Dendritic cell treated with granulocyte-macrophage colony-stimulating factor and Interleukin-4, amounts not matched to agents 40 ng/mL and 50 ng/mL, for 4 days (primary cell): Measurements from ENCODE around the gene MED9.
"Not testable (repeated sequence)": the region's sequence is repeated elsewhere in the genome, so short reads cannot be mapped to it uniquely, and the experiment has no call there.

ENCODE experiments used
- H3K27ac Mint-ChIP-seq: one replicate; pipeline ENCODE4 v1.8.0; 2022; ENCODE audit warnings: mild to moderate bottlenecking, mixed read lengths
- H3K27me3 Mint-ChIP-seq: one replicate; pipeline ENCODE4 v1.8.0; 2022; ENCODE audit warnings: mild to moderate bottlenecking, mixed read lengths
- H3K36me3 Mint-ChIP-seq: one replicate; pipeline ENCODE4 v1.8.0; 2022; ENCODE audit warnings: low read depth, mixed read lengths
- H3K4me1 Mint-ChIP-seq: one replicate; pipeline ENCODE4 v1.8.0; 2022; ENCODE audit warnings: low read depth, mixed read lengths
- H3K4me3 Mint-ChIP-seq: one replicate; pipeline ENCODE4 v1.8.0; 2022; ENCODE audit warnings: mild to moderate bottlenecking, moderate library complexity, mixed read lengths
- H3K9me3 Mint-ChIP-seq: one replicate; pipeline ENCODE4 v1.8.0; 2022; ENCODE audit warnings: mixed read lengths
- intact Hi-C: fragments of 100-400 bp; cut with micrococcal nuclease; formaldehyde crosslinking; loops from one replicate; pipeline ENCODE4 v1.15.0; 2022

Gene MED9

DNA sequence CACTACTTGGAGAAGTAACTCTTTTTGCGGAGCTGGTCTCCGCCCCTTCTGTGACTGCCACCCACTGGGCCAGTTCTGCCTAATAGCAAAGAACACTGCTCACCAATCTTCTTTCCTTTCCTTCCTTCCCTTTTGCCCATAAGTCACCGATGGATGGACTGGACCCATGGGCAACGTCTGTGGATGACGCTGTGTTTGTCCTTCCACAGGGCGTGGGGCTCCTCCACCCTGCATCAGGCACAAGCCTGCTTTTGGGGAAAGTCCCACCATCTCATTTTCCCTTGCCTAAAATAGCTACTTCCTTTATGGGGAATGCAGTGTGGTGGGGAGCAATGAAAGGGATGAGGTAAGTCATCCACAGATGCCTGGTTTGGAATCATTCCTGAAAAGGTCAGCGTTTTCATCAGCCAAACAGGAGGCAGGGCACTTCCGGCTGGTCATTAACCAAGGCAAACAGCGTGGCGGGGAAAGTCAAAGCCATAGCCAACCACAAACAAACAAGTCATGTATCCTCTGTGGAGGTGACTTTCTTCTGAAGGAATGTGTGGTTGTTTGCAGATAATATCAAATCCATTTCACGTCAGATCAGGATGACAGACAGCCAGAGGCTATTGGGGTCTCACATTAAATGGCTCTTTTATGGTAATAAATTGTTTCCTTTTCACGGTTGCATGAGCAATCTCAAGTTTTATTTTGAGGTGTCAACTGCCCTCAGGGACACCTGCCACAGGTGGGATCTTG is 30.7 kb upstream of the MED9 start:
- intact Hi-C loops = no loop called here
- H3K27me3 Mint-ChIP-seq = peaks cover 6% of the 10 kb centered on the region
- H3K9me3 Mint-ChIP-seq = no peaks in the 10 kb centered on the region
- no peak overlapping the region for H3K27ac Mint-ChIP-seq
- H3K4me3 Mint-ChIP-seq = no peak overlapping the region
- no peaks in the 10 kb centered on the region for H3K36me3 Mint-ChIP-seq
- H3K4me1 Mint-ChIP-seq = no peaks in the 10 kb centered on the region

- no peak overlapping the region for H3K4me3 Mint-ChIP-seq
- H3K4me1 Mint-ChIP-seq = no peaks in the 10 kb centered on the region
- peaks cover 6% of the 10 kb centered on the region for H3K27me3 Mint-ChIP-seq
- intact Hi-C loops = no loop called here
- no peaks in the 10 kb centered on the region for H3K36me3 Mint-ChIP-seq
- H3K27ac Mint-ChIP-seq = no peak overlapping the region
- no peaks in the 10 kb centered on the region for H3K9me3 Mint-ChIP-seq
Observed at GRCh38 chr17:17446666-17447155, 30.1 kb upstream of the MED9 start.

- Mint-ChIP-seq H3K9me3 (no peaks in the 10 kb centered on the region), H3K36me3 (no peaks in the 10 kb centered on the region), H3K4me1 (no peaks in the 10 kb centered on the region), H3K27me3 (peaks cover 6% of the 10 kb centered on the region), H3K27ac (no peak overlapping the region), H3K4me3 (no peak overlapping the region)
- intact Hi-C loops = no loop called here
Observed at GRCh38 chr17:17447264-17447663, 29.5 kb upstream of the MED9 start.

DNA sequence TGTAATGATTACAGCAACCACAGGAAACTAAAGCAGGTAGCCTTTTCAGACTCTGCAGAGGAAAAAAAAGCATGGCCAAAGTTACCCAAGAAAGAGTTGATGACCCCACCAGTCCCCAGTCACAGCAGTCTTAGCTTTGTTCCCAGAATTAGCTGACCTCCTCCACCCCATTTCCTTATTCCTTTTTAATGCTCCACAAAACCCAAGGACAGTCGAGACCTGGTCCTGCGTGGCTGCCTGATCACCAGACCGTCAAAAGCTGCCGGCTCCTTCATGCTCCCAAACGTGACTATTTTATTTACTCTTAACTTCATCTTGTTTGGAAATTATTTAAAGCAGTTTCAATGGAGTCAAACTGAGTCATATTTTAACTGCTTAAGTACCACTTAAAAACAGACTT is 28.7 kb upstream of the MED9 start:
- Mint-ChIP-seq H3K9me3 (no peaks in the 10 kb centered on the region), H3K27ac (no peak overlapping the region), H3K4me3 (no peak overlapping the region), H3K36me3 (no peaks in the 10 kb centered on the region), H3K4me1 (no peaks in the 10 kb centered on the region), H3K27me3 (peaks cover 6% of the 10 kb centered on the region)
- intact Hi-C loops = no loop called here

DNA sequence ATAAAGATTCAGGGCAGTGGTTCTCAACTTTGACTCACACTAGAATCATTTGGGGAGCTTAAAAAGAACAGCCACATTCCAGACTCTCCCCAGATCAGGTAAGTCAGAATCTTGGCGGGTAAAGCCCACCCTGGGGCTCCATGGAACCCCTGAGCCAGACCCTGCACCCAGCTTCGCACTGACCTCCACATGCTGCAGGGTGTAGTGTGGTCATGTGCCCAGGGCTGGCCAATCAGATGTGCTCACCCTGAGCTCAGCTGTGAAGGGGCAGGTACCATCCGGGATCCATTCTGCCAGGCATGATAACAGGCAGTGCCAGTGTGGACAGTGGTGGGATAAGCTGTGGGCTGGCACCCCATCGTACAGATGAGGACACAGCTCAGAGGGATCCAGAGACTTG is 28.1 kb upstream of the MED9 start:
- Mint-ChIP-seq H3K36me3 (no peaks in the 10 kb centered on the region), H3K27me3 (peaks cover 6% of the 10 kb centered on the region), H3K4me1 (no peaks in the 10 kb centered on the region), H3K4me3 (no peak overlapping the region), H3K9me3 (no peaks in the 10 kb centered on the region), H3K27ac (no peak overlapping the region)
- intact Hi-C loops = no loop called here

DNA sequence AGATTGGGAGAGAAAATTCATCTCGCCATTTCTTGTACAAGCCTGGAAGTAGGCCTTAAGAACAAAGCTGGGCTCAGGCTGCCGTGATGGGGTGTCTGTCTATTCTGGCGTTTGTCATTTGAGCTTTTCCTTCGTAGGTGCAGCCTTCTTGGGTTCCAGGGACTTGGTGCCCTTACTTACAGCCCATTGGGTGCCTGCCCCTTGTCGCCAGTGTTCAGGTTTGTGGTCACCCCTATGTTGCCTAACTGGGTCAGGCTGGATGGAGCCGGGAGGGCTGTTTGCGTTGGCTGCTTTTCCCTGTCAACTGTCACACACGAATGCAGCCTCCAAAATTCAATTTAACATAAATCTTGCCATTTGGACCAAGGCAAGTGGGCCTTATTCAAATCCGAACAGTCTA is 23.7 kb upstream of the MED9 start:
- Mint-ChIP-seq H3K36me3 (no peaks in the 10 kb centered on the region), H3K27ac (no peak overlapping the region), H3K27me3 (peaks cover 4% of the 10 kb centered on the region), H3K4me3 (no peak overlapping the region), H3K9me3 (no peaks in the 10 kb centered on the region), H3K4me1 (no peaks in the 10 kb centered on the region)
- intact Hi-C loops = no loop called here

GRCh38 chr17:17454276-17454675 is 22.5 kb upstream of the MED9 start:
- Mint-ChIP-seq H3K4me3 (no peak overlapping the region), H3K36me3 (no peaks in the 10 kb centered on the region), H3K4me1 (no peaks in the 10 kb centered on the region), H3K27ac (no peak overlapping the region), H3K9me3 (no peaks in the 10 kb centered on the region), H3K27me3 (peaks cover 4% of the 10 kb centered on the region)
- intact Hi-C loops = no loop called here

- intact Hi-C loops, H3K27me3 Mint-ChIP-seq, H3K4me1 Mint-ChIP-seq, H3K27ac Mint-ChIP-seq, H3K9me3 Mint-ChIP-seq, H3K4me3 Mint-ChIP-seq, H3K36me3 Mint-ChIP-seq: not testable (repeated sequence)
Observed at GRCh38 chr17:17454700-17455099, 22.1 kb upstream of the MED9 start.

GRCh38 chr17:17455173-17455572 is 21.6 kb upstream of the MED9 start:
- intact Hi-C loops = no loop called here
- peaks cover 7% of the 10 kb centered on the region for H3K9me3 Mint-ChIP-seq
- H3K36me3 Mint-ChIP-seq = no peaks in the 10 kb centered on the region

DNA sequence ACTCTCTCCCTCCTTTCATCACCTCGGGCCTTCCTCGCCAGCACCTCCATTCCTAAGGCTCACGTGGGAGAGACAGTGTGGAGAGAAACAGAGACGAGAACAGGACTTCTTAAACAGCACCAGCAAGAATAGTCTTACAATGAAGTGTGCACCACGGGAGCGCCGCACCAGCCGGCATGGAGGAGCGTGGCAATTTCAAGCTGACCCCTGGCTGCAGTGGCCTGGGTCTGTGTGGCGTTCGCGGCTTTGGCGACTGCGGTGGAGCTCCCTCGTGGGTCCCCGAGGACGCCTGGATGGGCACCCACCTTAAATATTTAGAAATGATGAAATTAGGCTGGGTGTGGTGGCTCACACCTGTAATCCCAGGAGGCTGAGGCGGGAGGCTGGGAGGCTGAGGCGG is 20.5 kb upstream of the MED9 start:
- H3K27ac Mint-ChIP-seq = no peak overlapping the region
- intact Hi-C loops = no loop called here
- no peaks in the 10 kb centered on the region for H3K4me1 Mint-ChIP-seq
- H3K27me3 Mint-ChIP-seq = peaks cover 4% of the 10 kb centered on the region
- H3K9me3 Mint-ChIP-seq = peaks cover 11% of the 10 kb centered on the region
- H3K36me3 Mint-ChIP-seq = no peaks in the 10 kb centered on the region
- no peak overlapping the region for H3K4me3 Mint-ChIP-seq

More at GRCh38 chr17:17455173-17455572, 21.6 kb upstream of the MED9 start:
- Mint-ChIP-seq H3K27me3 (peaks cover 4% of the 10 kb centered on the region), H3K27ac (no peak overlapping the region), H3K4me3 (no peak overlapping the region), H3K4me1 (no peaks in the 10 kb centered on the region)

DNA sequence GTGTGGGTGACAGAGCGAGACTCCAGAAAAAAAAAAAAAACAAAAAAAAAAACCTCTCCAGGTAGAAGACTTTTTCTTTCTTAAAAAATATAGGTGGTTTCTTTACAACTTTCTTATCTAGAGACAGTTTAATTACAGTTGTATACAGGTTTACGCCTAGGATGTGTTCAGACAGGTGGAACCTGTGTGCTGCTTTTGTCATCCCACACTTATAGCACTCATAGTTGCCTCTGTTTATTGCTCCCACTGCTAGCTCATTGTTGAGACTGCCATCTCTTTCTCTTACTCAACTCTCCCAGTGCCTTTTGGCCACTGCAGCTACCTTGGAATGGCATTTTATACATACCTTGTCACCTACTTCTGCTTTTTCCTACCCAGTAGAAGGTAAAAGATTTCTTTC is 19.1 kb upstream of the MED9 start:
- no peak overlapping the region for H3K4me3 Mint-ChIP-seq
- intact Hi-C loops = no loop called here
- H3K36me3 Mint-ChIP-seq = no peaks in the 10 kb centered on the region
- no peak overlapping the region for H3K27ac Mint-ChIP-seq
- peaks cover 11% of the 10 kb centered on the region for H3K9me3 Mint-ChIP-seq
- no peaks in the 10 kb centered on the region for H3K4me1 Mint-ChIP-seq
- peaks cover 4% of the 10 kb centered on the region for H3K27me3 Mint-ChIP-seq

GRCh38 chr17:17460038-17460437 is 16.8 kb upstream of the MED9 start:
- intact Hi-C loops = no loop called here
- H3K36me3 Mint-ChIP-seq = no peaks in the 10 kb centered on the region
- H3K27me3 Mint-ChIP-seq = peaks cover 4% of the 10 kb centered on the region
- no peak overlapping the region for H3K27ac Mint-ChIP-seq
- no peaks in the 10 kb centered on the region for H3K4me1 Mint-ChIP-seq
- H3K9me3 Mint-ChIP-seq = peaks cover 11% of the 10 kb centered on the region
- no peak overlapping the region for H3K4me3 Mint-ChIP-seq

- intact Hi-C loops = no loop called here
- Mint-ChIP-seq H3K27me3 (peaks cover 10% of the 10 kb centered on the region), H3K4me1 (no peaks in the 10 kb centered on the region), H3K4me3 (no peak overlapping the region), H3K27ac (no peak overlapping the region), H3K9me3 (peaks cover 11% of the 10 kb centered on the region), H3K36me3 (no peaks in the 10 kb centered on the region)
Observed at GRCh38 chr17:17462048-17462824, 14.6 kb upstream of the MED9 start.

DNA sequence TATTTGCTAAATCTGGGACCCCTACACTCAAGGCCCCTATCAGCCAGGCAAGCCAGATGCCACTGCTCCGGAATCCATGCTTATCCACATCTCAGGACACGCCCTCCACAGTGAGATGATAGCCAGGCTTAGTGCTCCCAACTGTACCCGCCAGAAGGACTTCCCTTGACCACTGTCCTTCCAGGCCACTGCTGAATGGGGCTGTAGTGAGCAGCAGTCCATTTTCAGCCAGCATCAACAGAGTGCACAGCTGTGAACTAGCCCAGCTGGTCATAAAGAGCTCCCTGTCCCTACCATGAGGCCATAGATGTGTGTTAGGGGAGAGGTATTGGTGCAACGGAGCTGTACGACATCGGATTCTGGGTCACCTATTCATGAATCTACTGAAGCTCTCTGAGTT is 13.0 kb upstream of the MED9 start:
- Mint-ChIP-seq H3K27ac (no peak overlapping the region), H3K4me3 (no peak overlapping the region), H3K4me1 (no peaks in the 10 kb centered on the region), H3K36me3 (no peaks in the 10 kb centered on the region), H3K27me3 (peaks cover 10% of the 10 kb centered on the region), H3K9me3 (peaks cover 11% of the 10 kb centered on the region)
- intact Hi-C loops = no loop called here
